ENCODE data around the gene SZT2. TPM values are rescaled to one million over a fixed set of nuclear protein-coding genes. Genes with fewer than 3 reads are reported as not detected.

Gene SZT2
- total and polyA plus RNA-seq, 2 of the 13 experiments (the other 11 are each of a cell fraction or from before 2014, with no cell fraction given): 8.0 to 8.8 TPM

- no peak for TF ChIP-seq ZNF639 (CRISPR knock-in tag; conservative IDR thresholded peaks at IDR 0.05)
- TF ChIP-seq IRF1 (CRISPR knock-in tag; IDR thresholded peaks at IDR 0.05; ENCODE audit: low read depth): no peak
- no peak for TF ChIP-seq ZBTB40 (IDR thresholded peaks at IDR 0.05)
- TF ChIP-seq ZBTB40 (CRISPR knock-in tag; IDR thresholded peaks at IDR 0.05): peak; percentile 25; the same call in 1 of the 2 replicates
- TF ChIP-seq ZFP36L2 (CRISPR knock-in tag; IDR thresholded peaks at IDR 0.05): no peak
- no peak for TF ChIP-seq ZNF772 (CRISPR knock-in tag; IDR thresholded peaks at IDR 0.05)
- TF ChIP-seq KLF15 (CRISPR knock-in tag; IDR thresholded peaks at IDR 0.05; ENCODE audit: borderline replicate concordance): no peak
- TF ChIP-seq NFE2L1 (CRISPR knock-in tag; IDR thresholded peaks at IDR 0.05; ENCODE audit: borderline replicate concordance): 0 out of 2 replicates have a peak, but pooled peaks have one; percentile 66
- TF ChIP-seq ZNF83 (CRISPR knock-in tag; IDR thresholded peaks at IDR 0.05; ENCODE audit: borderline replicate concordance): 0 out of 2 replicates have a peak, but pooled peaks have one; percentile 80
- no peak for TF ChIP-seq ZFY (CRISPR knock-in tag; IDR thresholded peaks at IDR 0.05)
- TF ChIP-seq ZSCAN12 (CRISPR knock-in tag; IDR thresholded peaks at IDR 0.05): no peak
- no peak for TF ChIP-seq SMARCC2 (IDR thresholded peaks at IDR 0.05)
- TF ChIP-seq STAT6 (CRISPR knock-in tag; IDR thresholded peaks at IDR 0.05; ENCODE audit: borderline replicate concordance): no peak
- TF ChIP-seq ZNF740 (CRISPR knock-in tag; IDR thresholded peaks at IDR 0.05): no peak
- TF ChIP-seq MAFG (CRISPR knock-in tag; IDR thresholded peaks at IDR 0.05): no peak
- TF ChIP-seq ZNF737 (CRISPR knock-in tag; IDR thresholded peaks at IDR 0.05; ENCODE audit: borderline replicate concordance): 0 out of 2 replicates have a peak, but pooled peaks have one; percentile 53
Observed at GRCh38 chr1:43348343-43348808, 41.3 kb upstream of the SZT2 start (continued).
